Stimulated activated CD4-positive, alpha-beta T cell treated with anti-CD3 and anti-CD28 coated beads, Interleukin-4, amount 100 ng/mL, for 48 hours (primary cell): ENCODE measurements around the gene AMPD1.

ENCODE experiments used
- DNase-seq, 2 donors: peaks; one replicate each; pipeline ENCODE4 v3.0.0-alpha.2; 2020; ENCODE audit warnings: low read depth in 2 of 2

The AMPD1 gene

GRCh38 chr1:114695430-114696058, at the start of gene AMPD1:
Gene AMPD1 (minus strand): TSS chr1:114695546. CDS start chr1:114695471, 75 bp downstream.
- DNase-seq, result no peak

DNA sequence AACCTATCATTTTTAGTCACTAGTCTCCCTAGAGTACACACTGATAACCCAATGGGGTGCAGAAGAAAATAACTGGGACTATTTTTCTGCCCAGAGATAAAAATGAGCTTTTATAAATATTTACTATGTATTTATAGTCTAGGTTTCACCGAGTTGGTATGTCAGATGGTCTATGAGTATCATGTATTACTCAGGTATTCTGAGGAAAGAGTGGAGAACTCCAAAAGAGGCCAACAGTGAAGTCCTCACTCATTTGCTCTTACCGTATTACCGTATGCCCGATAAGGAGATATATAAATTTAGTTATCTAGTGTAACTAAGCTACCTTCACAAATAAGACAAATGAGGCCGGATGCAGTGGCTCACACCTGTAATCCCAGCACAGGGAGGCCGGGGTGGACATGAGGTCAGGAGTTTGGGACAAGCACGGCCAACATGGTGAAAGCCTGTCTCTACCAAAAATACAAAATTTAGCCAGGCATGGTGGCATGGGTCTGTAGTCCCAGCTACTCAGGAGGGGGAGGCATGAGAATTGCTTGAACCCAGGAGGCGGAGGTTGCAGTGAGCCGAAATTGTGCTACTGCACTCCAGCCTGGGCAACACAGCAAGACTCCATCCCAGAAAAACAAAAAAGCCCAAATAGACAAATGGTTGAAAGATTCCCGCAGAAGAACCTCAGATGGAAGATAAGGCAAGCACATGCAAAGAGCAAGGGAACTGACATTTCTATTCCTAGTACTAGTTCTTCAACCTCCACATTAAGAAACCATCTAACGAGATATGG, 46.8 kb upstream of the AMPD1 start:
- no peak for DNase-seq

DNA sequence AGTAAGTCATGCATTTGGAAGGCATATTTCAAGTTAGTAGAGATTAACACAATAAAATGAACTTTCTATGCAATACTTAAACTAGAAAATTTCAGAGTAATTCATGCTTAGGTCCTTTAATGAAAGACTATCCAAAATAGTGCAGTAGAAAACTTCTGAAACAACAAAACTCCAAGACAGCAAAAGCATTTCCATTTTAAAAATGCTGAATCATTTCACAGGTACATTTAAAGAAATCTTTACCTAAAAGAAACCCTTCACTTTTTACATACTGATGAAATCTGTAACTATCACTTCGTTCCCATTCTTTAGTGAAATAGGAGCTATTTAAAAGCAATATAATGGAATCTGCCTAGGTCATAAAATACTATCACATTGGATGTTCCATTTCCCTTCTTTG, 45.0 kb upstream of the AMPD1 start:
- no peak for DNase-seq

DNA sequence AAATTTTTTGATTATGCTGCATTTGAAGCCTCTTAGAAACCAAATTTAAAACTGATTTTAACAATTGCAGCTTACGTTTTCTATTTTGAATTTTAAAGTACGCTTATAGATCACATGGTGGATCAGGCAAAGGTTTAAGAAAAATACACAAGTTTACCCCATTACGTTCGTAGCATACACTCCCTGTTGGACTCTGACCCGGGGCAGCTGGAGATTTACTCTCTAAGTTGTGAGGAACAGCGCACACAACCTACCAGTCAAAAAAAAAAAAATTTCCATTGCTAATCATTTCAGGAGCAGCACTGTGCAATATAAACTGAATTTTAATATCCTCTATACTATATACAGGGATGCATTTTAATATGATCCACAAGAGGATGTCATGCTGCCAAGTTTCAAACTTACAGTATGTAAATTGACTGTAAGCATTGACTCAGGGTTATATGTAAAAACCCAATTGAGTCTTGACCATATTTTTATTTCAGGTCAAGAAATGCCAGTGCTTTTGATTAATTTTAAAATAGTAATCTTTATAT, 42.0 kb upstream of the AMPD1 start:
- DNase-seq, result no peak

DNA sequence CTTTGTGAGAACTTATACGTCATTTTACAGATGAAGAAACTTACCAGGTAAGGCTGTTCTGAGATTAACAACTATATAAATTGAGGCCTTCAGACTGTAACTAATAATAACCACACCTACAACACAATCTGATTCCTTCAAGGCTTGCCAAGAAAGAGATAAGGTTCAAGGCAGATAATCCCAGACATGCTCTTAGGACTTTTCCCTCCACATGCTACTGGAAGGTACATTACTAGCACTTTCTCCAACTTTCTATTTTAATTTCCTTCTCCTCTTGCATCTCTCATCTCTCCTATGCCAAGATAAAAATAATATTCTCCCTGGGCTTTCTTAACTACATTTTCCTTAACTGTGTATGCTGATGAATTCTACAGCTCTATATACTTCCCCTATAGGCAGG, 40.1 kb upstream of the AMPD1 start:
- no peak for DNase-seq

GRCh38 chr1:114729782-114730181, 34.4 kb upstream of the AMPD1 start:
- no peak for DNase-seq

GRCh38 chr1:114728553-114728952, 33.2 kb upstream of the AMPD1 start:
- DNase-seq, result no peak

DNA sequence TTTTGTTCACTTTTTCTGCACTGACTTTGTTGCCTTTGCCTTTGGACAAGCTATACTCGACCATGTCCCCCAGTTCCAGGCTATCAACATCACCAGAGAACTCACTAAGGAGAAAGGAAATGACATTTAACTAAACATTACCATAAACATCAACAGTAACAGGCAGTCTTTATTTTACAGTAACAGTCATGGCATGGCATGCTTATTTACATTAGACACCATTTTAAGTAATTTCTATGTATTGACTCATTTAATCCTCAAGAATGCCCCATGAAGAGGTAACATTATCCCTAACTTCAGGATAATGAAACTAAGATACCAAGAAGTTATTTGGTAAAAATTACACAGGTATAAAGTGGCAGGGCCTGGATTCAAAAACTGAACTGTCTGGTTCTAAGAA, 29.9 kb upstream of the AMPD1 start:
- DNase-seq, result no peak

- DNase-seq, result no peak
Observed at GRCh38 chr1:114723915-114724314, 28.6 kb upstream of the AMPD1 start.

GRCh38 chr1:114723457-114723856, 28.1 kb upstream of the AMPD1 start:
- no peak for DNase-seq

GRCh38 chr1:114720492-114720891, 25.1 kb upstream of the AMPD1 start:
- DNase-seq, result no peak

- DNase-seq, result no peak
Observed at GRCh38 chr1:114719424-114719787, 24.1 kb upstream of the AMPD1 start.

GRCh38 chr1:114718661-114719423, 23.5 kb upstream of the AMPD1 start:
- DNase-seq, result peak in 1 of 2 donors; percentile 14

- peak; percentile 94 for DNase-seq
Observed at GRCh38 chr1:114716304-114717170, 21.2 kb upstream of the AMPD1 start, which contains the start of gene NRAS. Gene NRAS (minus strand): TSS chr1:114716771. CDS start chr1:114716160, 611 bp downstream.

GRCh38 chr1:114715952-114716303, 20.6 kb upstream of the AMPD1 start:
- DNase-seq, result no peak

- DNase-seq, result no peak
Observed at GRCh38 chr1:114712977-114713376, 17.6 kb upstream of the AMPD1 start.

GRCh38 chr1:114710360-114710759, 15.0 kb upstream of the AMPD1 start:
- DNase-seq, result no peak

DNA sequence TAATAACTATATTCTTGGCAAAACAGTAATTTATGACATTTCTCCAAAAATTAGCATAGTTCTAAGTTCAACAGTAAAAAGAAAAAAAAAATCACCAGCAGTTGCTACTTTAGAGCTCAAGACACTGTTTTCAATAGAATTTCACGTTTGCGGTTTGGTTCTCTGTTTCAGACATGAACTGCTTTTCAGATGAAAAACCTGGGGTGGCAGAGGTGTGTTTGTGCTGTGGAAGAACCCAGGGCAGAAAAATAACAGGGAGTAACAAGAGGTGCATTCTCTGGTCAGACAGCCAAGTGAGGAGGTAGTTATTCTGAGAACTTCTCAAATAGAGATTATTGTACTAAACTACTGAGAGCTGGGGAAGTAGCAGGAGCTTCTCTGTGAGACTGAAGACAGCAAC, 12.3 kb upstream of the AMPD1 start:
- DNase-seq, result no peak

GRCh38 chr1:114703242-114703641, 7.9 kb upstream of the AMPD1 start:
- DNase-seq, result no peak

DNA sequence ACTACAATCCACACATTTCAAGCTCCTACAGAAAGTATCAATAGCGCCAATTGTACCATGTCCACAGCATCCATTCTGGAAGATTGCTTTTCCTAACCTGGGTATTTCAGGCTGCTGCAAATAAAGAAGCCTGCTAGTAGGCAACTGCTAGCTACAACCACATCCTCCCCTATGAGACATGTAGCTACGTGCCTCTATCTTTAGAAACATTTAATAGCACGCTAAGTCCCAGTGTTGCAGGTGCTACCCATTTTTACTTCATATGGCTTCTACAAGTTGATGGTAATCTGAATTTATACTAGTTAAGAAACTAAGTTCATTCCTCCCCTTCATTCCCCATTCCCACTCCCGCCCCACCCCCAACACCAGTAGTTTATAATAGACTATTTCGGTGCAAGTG, 7.4 kb upstream of the AMPD1 start:
- DNase-seq, result no peak

GRCh38 chr1:114701931-114702330, 6.6 kb upstream of the AMPD1 start:
- DNase-seq, result no peak
